PC-9 (cell line): ENCODE results near the gene ZNF646. TPM values are rescaled to one million over a fixed set of nuclear protein-coding genes. Genes with fewer than 3 reads are reported as not detected.
A peak's percentile ranks its signal among the peaks of the same experiment; 100 is the strongest.

Experiments
- BruUV-seq: library from RNA; stranded (reverse); fragments of 400-500 nt; replicated peaks from 2 replicates; lab custom pipeline; 2021; lab: Mats Ljungman, UMichigan
- CTCF ChIA-PET: fragments of 300-600 bp; sonication (Branson Sonifier 250); formaldehyde crosslinking; loops from one replicate; lab custom pipeline; 2022; ENCODE audit warnings: antibody characterized with exemption; lab: Charles Lee
- POLR2A ChIA-PET: fragments of 300-600 bp; sonication (Branson Sonifier 250); formaldehyde crosslinking; loops from one replicate; lab custom pipeline; 2022; ENCODE audit warnings: antibody characterized with exemption; ENCODE audit not compliant: unreplicated experiment; lab: Charles Lee
- DNase-seq, 2 experiments: peaks; one replicate each; pipeline versions ENCODE4 v3.0.0 to v3.0.0-alpha.2; 2015 to 2022; ENCODE audit warnings: mixed read lengths in 1 of 2
- H2AFZ ChIP-seq: fragments of 200-600 bp; sonication (generic); 2 replicates; pipeline ENCODE4 v1.8.1; 2017; ENCODE audit warnings: antibody characterized with exemption
- H3F3A ChIP-seq: fragments of 200-600 bp; sonication (generic); 2 replicates; pipeline ENCODE4 v1.8.1; 2017; ENCODE audit warnings: antibody characterized with exemption, mild to moderate bottlenecking, low read depth; ENCODE audit not compliant: insufficient read depth
- H3K27ac ChIP-seq: fragments of 200-600 bp; sonication (generic); 2 replicates; pipeline ENCODE4 v1.6.1; 2016; ENCODE audit warnings: mixed run types
- H3K27me3 ChIP-seq: fragments of 200-600 bp; sonication (generic); 2 replicates; pipeline ENCODE4 v1.6.1; 2016; ENCODE audit warnings: low read depth, mixed run types; ENCODE audit not compliant: insufficient read depth
- H3K36me3 ChIP-seq: fragments of 200-600 bp; sonication (generic); 2 replicates; pipeline ENCODE4 v1.6.1; 2016; ENCODE audit warnings: low read depth, mixed run types
- H3K4me1 ChIP-seq: fragments of 200-600 bp; sonication (generic); replicated peaks from 2 replicates; pipeline ENCODE4 v1.6.1; 2016; ENCODE audit warnings: mixed run types; ENCODE audit not compliant: insufficient read depth
- H3K4me2 ChIP-seq: fragments of 200-600 bp; sonication (generic); 2 replicates; pipeline ENCODE4 v1.6.1; 2017; ENCODE audit warnings: mixed run types
- H3K4me3 ChIP-seq: fragments of 200-600 bp; sonication (generic); 2 replicates; pipeline ENCODE4 v1.6.1; 2016; ENCODE audit warnings: mixed run types
- H3K79me2 ChIP-seq: fragments of 200-600 bp; sonication (generic); 2 replicates; pipeline ENCODE4 v1.6.1; 2017; ENCODE audit warnings: low read depth, mixed run types
- H3K9me2 ChIP-seq: fragments of 200-600 bp; sonication (generic); 2 replicates; pipeline ENCODE4 v1.8.1; 2017; ENCODE audit warnings: mild to moderate bottlenecking; ENCODE audit not compliant: insufficient read depth
- H3K9me3 ChIP-seq: fragments of 200-600 bp; sonication (generic); 2 replicates; pipeline ENCODE4 v1.8.1; 2016; ENCODE audit warnings: low read depth; ENCODE audit not compliant: insufficient read depth
- H4K20me1 ChIP-seq: fragments of 200-600 bp; sonication (generic); 2 replicates; pipeline ENCODE4 v1.8.1; 2017; ENCODE audit not compliant: insufficient read depth
- EZH2 ChIP-seq: fragments of 200-600 bp; sonication (generic); IDR thresholded peaks from 2 replicates; pipeline ENCODE4 v1.8.0; 2017; ENCODE audit warnings: antibody characterized with exemption, low read depth
- intact Hi-C: fragments of 100-400 bp; cut with micrococcal nuclease; formaldehyde crosslinking; loops from one replicate; pipeline ENCODE4 v1.10.0; 2022; ENCODE audit not compliant: unreplicated experiment
- total RNA-seq: library from RNA; stranded (reverse); gene quantifications from 2 replicates; pipeline ENCODE4 v1.2.3, GENCODE V29; 2021
- TF ChIP-seq, protein P1 (sequence below): fragments of 200-600 bp; sonication (generic); conservative IDR thresholded peaks from 2 replicates; pipeline ENCODE4 v1.6.1; 2017; ENCODE audit warnings: mixed run types, antibody characterized with exemption, mild to moderate bottlenecking, moderate library complexity

Gene ZNF646
- total RNA-seq, 1 experiment from 2014 or later: 25.4 TPM

DNA sequence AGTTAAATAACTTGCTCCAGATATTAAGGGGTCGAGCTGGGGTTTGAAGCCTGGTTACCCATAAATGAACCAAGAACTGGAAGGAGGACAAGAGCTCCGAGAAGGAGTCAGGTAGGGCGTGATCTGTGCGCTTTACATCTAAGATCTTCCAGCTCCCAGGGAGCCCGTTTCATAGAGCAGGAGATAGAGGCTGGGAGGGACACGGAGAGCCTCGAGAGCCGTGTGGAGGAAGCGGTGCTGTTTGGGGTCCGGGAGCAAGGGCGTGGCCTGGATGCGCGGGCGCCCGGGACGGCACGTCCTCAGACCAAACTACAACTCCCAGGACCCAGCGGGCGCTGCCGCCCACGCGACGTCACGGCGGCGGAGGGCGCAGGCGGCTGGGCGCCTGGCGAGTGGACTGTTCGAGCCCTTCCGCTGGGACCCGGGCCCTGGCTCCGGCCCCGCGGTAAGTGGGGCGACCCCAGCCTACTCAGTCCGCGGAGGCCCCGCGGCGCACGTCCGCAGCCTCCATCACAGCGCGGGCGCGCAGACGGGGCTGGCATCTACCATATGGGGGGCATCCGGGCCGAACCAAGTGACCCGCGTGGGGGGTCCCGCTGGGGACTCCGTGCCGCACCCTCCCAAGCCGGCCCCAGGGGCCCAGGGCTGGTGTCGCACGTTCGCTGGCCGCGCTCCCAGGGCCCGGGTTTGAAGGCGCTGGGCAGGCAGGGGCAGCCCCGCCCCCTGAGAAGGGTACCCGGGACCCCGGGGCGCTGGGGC, 34.0 kb downstream of the ZNF646 start, which contains the start of gene BCKDK:
TSS of gene BCKDK (plus strand) at position 352 of the 759 bp plus-strand sequence. CDS start 838 bp downstream, outside the sequence.
- Histone ChIP-seq H3K36me3 (no peaks in the 10 kb centered on the region; the same call in 1 of the 2 replicates), H3K9me2 (no peaks in the 10 kb centered on the region), H3K4me3 (peak within 1 kb of the TSS; percentile 99), H3K4me2 (peak within 1 kb of the TSS; percentile 99), H2AFZ (peak within 1 kb of the TSS; percentile 91), H3K9me3 (no peaks in the 10 kb centered on the region), H4K20me1 (no peaks in the 10 kb centered on the region), H3K27ac (peak within 1 kb of the TSS; percentile 20; the same call in 1 of the 2 replicates), H3K79me2 (peaks cover 15% of the 10 kb centered on the region), H3K27me3 (no peaks in the 10 kb centered on the region), H3F3A (peaks cover 25% of the 10 kb centered on the region), H3K4me1 (peaks cover 15% of the 10 kb centered on the region)
- BruUV-seq: no TSS peak
- CTCF ChIA-PET: no interaction called here
- TF ChIP-seq, protein P1, sequence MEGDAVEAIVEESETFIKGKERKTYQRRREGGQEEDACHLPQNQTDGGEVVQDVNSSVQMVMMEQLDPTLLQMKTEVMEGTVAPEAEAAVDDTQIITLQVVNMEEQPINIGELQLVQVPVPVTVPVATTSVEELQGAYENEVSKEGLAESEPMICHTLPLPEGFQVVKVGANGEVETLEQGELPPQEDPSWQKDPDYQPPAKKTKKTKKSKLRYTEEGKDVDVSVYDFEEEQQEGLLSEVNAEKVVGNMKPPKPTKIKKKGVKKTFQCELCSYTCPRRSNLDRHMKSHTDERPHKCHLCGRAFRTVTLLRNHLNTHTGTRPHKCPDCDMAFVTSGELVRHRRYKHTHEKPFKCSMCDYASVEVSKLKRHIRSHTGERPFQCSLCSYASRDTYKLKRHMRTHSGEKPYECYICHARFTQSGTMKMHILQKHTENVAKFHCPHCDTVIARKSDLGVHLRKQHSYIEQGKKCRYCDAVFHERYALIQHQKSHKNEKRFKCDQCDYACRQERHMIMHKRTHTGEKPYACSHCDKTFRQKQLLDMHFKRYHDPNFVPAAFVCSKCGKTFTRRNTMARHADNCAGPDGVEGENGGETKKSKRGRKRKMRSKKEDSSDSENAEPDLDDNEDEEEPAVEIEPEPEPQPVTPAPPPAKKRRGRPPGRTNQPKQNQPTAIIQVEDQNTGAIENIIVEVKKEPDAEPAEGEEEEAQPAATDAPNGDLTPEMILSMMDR: no peak
- no peak for TF ChIP-seq EZH2
- intact Hi-C loops: loop anchor here (5.0 kb wide), 1 partner anchor 34 kb away; no protein-coding TSS in a partner anchor
- DNase-seq: peak in 1 of 2 experiments; percentile 68
- POLR2A ChIA-PET: interaction anchor here (0.6 kb wide), 1 partner anchor 26 kb away, joined by 3 read pairs; no protein-coding TSS in a partner anchor

DNA sequence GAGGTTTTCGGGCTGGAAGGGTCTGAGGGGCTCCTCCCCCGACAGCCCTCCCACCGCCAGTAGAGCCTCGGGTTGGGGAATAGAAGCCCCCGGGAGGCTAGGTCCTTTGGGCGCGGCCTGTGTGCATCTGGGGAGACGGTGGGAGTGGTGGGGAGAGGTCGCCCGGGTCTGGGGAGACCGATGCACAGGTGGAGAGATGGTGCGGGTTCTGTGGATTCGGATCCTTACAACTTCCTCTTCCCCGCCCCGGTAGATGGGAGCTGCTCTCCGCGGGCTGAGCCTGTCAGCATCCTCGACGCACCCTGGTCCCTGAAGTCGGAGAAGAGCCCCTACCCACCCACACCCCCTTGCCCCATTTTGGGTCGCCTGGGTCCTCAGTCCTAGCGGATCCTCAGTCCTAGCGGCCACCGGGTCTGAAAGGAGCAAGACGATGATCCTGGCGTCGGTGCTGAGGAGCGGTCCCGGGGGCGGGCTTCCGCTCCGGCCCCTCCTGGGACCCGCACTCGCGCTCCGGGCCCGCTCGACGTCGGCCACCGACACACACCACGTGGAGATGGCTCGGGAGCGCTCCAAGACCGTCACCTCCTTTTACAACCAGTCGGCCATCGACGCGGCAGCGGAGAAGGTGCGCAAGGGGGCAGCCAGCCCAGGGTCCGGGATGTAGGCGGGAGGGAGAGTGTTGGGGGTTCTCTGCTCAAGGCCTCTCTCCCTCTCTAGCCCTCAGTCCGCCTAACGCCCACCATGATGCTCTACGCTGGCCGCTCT, 34.8 kb downstream of the ZNF646 start:
- H3F3A ChIP-seq: peaks cover 32% of the 10 kb centered on the region
- no peak for TF ChIP-seq EZH2
- TF ChIP-seq, protein P1: no peak
- ChIA-PET CTCF (no interaction called here), POLR2A (interaction anchor here (0.6 kb wide), 2 partner anchors 25 to 301 kb away, joined by 3 read pairs; no protein-coding TSS in a partner anchor)
- no peaks in the 10 kb centered on the region for H3K27me3 ChIP-seq
- no peak overlapping the region for H3K27ac ChIP-seq
- intact Hi-C loops: loop anchor here (5.0 kb wide), 1 partner anchor 33 kb away; no protein-coding TSS in a partner anchor
- peak overlapping the region; percentile 99 for H3K4me2 ChIP-seq
- BruUV-seq: TSS peak; percentile 29
- peaks cover 15% of the 10 kb centered on the region for H3K4me1 ChIP-seq
- H3K4me3 ChIP-seq: peak overlapping the region; percentile 99
- H4K20me1 ChIP-seq: no peaks in the 10 kb centered on the region
- H3K9me2 ChIP-seq: no peaks in the 10 kb centered on the region
- H3K79me2 ChIP-seq: peaks cover 15% of the 10 kb centered on the region
- no peaks in the 10 kb centered on the region for H3K9me3 ChIP-seq
- DNase-seq: no peak
- H2AFZ ChIP-seq: peak overlapping the region; percentile 91
- no peaks in the 10 kb centered on the region; the same call in 1 of the 2 replicates for H3K36me3 ChIP-seq

DNA sequence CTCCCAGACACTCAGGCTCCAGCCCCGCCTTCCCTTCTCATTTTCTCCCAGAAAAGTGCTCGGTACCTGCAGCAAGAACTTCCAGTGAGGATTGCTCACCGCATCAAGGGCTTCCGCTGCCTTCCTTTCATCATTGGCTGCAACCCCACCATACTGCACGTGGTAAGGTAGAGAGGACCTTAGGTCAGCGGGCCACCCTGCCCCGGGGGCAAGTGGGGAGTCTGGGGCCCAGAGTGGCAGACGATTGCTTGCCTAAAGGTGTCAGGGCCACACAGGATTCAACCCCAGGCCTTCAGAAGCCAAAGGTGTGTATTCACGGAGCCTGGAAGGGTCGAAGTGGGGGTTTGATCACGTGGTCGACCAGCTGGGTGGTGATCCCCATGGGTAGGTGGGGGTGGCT, 35.4 kb downstream of the ZNF646 start:
- peaks cover 38% of the 10 kb centered on the region for H3F3A ChIP-seq
- H3K4me1 ChIP-seq: peaks cover 15% of the 10 kb centered on the region
- intact Hi-C loops: loop anchor here (5.0 kb wide), 1 partner anchor 33 kb away; no protein-coding TSS in a partner anchor
- ChIA-PET POLR2A (interaction anchor here (0.6 kb wide), 1 partner anchor 300 kb away, joined by 3 read pairs; no protein-coding TSS in a partner anchor), CTCF (no interaction called here)
- H3K4me3 ChIP-seq: peak overlapping the region; percentile 99; the same call in 1 of the 2 replicates
- BruUV-seq: no TSS peak
- no peak overlapping the region for H2AFZ ChIP-seq
- peak overlapping the region; percentile 99 for H3K4me2 ChIP-seq
- H3K36me3 ChIP-seq: no peaks in the 10 kb centered on the region; the same call in 1 of the 2 replicates
- no peaks in the 10 kb centered on the region for H3K9me2 ChIP-seq
- TF ChIP-seq, protein P1: no peak
- TF ChIP-seq EZH2: no peak
- no peak for DNase-seq
- peaks cover 15% of the 10 kb centered on the region for H3K79me2 ChIP-seq
- no peaks in the 10 kb centered on the region for H3K27me3 ChIP-seq
- no peak overlapping the region for H3K27ac ChIP-seq
- no peaks in the 10 kb centered on the region for H4K20me1 ChIP-seq
- no peaks in the 10 kb centered on the region for H3K9me3 ChIP-seq
